Subcutaneous abdominal adipose tissue (tissue), 5 donors: ENCODE data around the gene PRSS3.
"Not testable (repeated sequence)": the region's sequence is repeated elsewhere in the genome, so short reads cannot be mapped to it uniquely, and the experiment has no call there.

ENCODE experiments used
- H3K27ac ChIP-seq: one replicate; pipeline ENCODE4 v1.7.0; 2013; ENCODE audit warnings: low read depth, mild to moderate bottlenecking, inconsistent platforms, low read length, moderate library complexity
- H3K27me3 ChIP-seq, 5 donors: one replicate each; pipeline ENCODE4 v1.7.0; 2013; ENCODE audit warnings: low read length in 5 of 5, inconsistent platforms in 1 of 5; ENCODE audit not compliant: control insufficient read depth in 5 of 5, insufficient read depth in 4 of 5
- H3K36me3 ChIP-seq, 5 donors: one replicate each; pipeline ENCODE4 v1.7.0; 2013; ENCODE audit warnings: low read length in 5 of 5; ENCODE audit not compliant: control insufficient read depth in 5 of 5, insufficient read depth in 5 of 5
- H3K4me1 ChIP-seq, 5 donors: one replicate each; pipeline ENCODE4 v1.7.0; 2013; ENCODE audit warnings: low read length in 5 of 5, mild to moderate bottlenecking in 3 of 5, moderate library complexity in 1 of 5; ENCODE audit not compliant: control insufficient read depth in 5 of 5, insufficient read depth in 5 of 5
- H3K4me3 ChIP-seq, 5 donors: one replicate each; pipeline ENCODE4 v1.7.0; 2013; ENCODE audit warnings: low read length in 5 of 5, low read depth in 1 of 5
- H3K9ac ChIP-seq, 5 donors: one replicate each; pipeline ENCODE4 v1.7.0; 2013; ENCODE audit warnings: low read length in 5 of 5, mild to moderate bottlenecking in 4 of 5, moderate library complexity in 3 of 5
- H3K9me3 ChIP-seq, 5 donors: one replicate each; pipeline ENCODE4 v1.7.0; 2013; ENCODE audit warnings: low read length in 5 of 5; ENCODE audit not compliant: control insufficient read depth in 5 of 5
- donor health status: healthy.
- donor health status: healthy.
- donor health status: healthy.
- donor health status: healthy.
- donor health status: healthy.

PRSS3 gene

GRCh38 chr9:33795281-33795680 lies at the start of gene PRSS3:
Gene PRSS3, plus strand, starts transcription at chr9:33795561. Its CDS starts 13 bp downstream, at chr9:33795574.
- Histone ChIP-seq H3K27ac (no peak within 1 kb of the TSS), H3K4me1 (no peaks in the 10 kb centered on the region), H3K27me3 (peaks cover 0 to 12% (median 5%) of the 10 kb centered on the region in 5 donors), H3K9me3 (peaks cover 0 to 8% (median 0%) of the 10 kb centered on the region in 5 donors), H3K36me3 (no peaks in the 10 kb centered on the region), H3K9ac (no peak within 1 kb of the TSS), H3K4me3 (no peak within 1 kb of the TSS)

GRCh38 chr9:33748633-33749304 lies 46.6 kb upstream of the PRSS3 start:
- no peaks in the 10 kb centered on the region for H3K9me3 ChIP-seq
- H3K4me1 ChIP-seq, result peaks cover 0 to 11% (median 9%) of the 10 kb centered on the region in 5 donors
- no peak overlapping the region for H3K9ac ChIP-seq
- no peaks in the 10 kb centered on the region for H3K36me3 ChIP-seq
- H3K27me3 ChIP-seq, result peaks cover 8 to 37% (median 20%) of the 10 kb centered on the region in 5 donors
- no peak overlapping the region for H3K27ac ChIP-seq
- H3K4me3 ChIP-seq, result no peak overlapping the region

- not testable (repeated sequence) for H3K9me3 ChIP-seq, H3K4me3 ChIP-seq, H3K27ac ChIP-seq, H3K36me3 ChIP-seq, H3K9ac ChIP-seq
- Histone ChIP-seq H3K4me1 (peaks cover 0 to 11% (median 9%) of the 10 kb centered on the region in 5 donors), H3K27me3 (peaks cover 8 to 37% (median 20%) of the 10 kb centered on the region in 5 donors)
These were observed 46.1 kb upstream of the PRSS3 start for GRCh38 chr9:33749305-33749654.

GRCh38 chr9:33750307-33750838 lies 45.0 kb upstream of the PRSS3 start:
- Histone ChIP-seq H3K27ac (no peak overlapping the region), H3K4me3 (peak overlapping the region in 1 of 5 donors; percentile 16), H3K9ac (no peak overlapping the region), H3K27me3 (peaks cover 8 to 37% (median 20%) of the 10 kb centered on the region in 5 donors), H3K36me3 (no peaks in the 10 kb centered on the region), H3K9me3 (no peaks in the 10 kb centered on the region), H3K4me1 (peaks cover 0 to 11% (median 9%) of the 10 kb centered on the region in 5 donors)

- peaks cover 0 to 11% (median 9%) of the 10 kb centered on the region in 5 donors for H3K4me1 ChIP-seq
- H3K9ac ChIP-seq, result no peak overlapping the region
- H3K27me3 ChIP-seq, result peaks cover 8 to 37% (median 20%) of the 10 kb centered on the region in 5 donors
- H3K4me3 ChIP-seq, result peak overlapping the region in 1 of 5 donors; percentile 16
- H3K36me3 ChIP-seq, result no peaks in the 10 kb centered on the region
- H3K27ac ChIP-seq, result no peak overlapping the region
- H3K9me3 ChIP-seq, result no peaks in the 10 kb centered on the region
These were observed 44.5 kb upstream of the PRSS3 start for GRCh38 chr9:33750839-33751339.

- peaks cover 0 to 11% (median 9%) of the 10 kb centered on the region in 5 donors for H3K4me1 ChIP-seq
- H3K9me3 ChIP-seq, result no peaks in the 10 kb centered on the region
- H3K9ac ChIP-seq, result no peak overlapping the region
- no peak overlapping the region for H3K4me3 ChIP-seq
- peaks cover 8 to 37% (median 20%) of the 10 kb centered on the region in 5 donors for H3K27me3 ChIP-seq
- no peaks in the 10 kb centered on the region for H3K36me3 ChIP-seq
- H3K27ac ChIP-seq, result no peak overlapping the region
These were observed 43.7 kb upstream of the PRSS3 start for GRCh38 chr9:33751536-33752129.

GRCh38 chr9:33752130-33752637 lies 43.2 kb upstream of the PRSS3 start:
- Histone ChIP-seq H3K27me3 (peaks cover 8 to 37% (median 20%) of the 10 kb centered on the region in 5 donors), H3K36me3 (no peaks in the 10 kb centered on the region), H3K9ac (no peak overlapping the region), H3K4me1 (peaks cover 0 to 11% (median 9%) of the 10 kb centered on the region in 5 donors), H3K4me3 (no peak overlapping the region), H3K27ac (no peak overlapping the region), H3K9me3 (no peaks in the 10 kb centered on the region)

GRCh38 chr9:33752789-33753188 lies 42.6 kb upstream of the PRSS3 start:
- H3K9ac ChIP-seq, result not testable (repeated sequence)

GRCh38 chr9:33759648-33760047 lies 35.7 kb upstream of the PRSS3 start:
- H3K27me3 ChIP-seq, H3K36me3 ChIP-seq, H3K4me1 ChIP-seq, H3K27ac ChIP-seq, H3K9ac ChIP-seq, H3K9me3 ChIP-seq, H3K4me3 ChIP-seq: not testable (repeated sequence)

More at GRCh38 chr9:33752789-33753188, 42.6 kb upstream of the PRSS3 start:
- H3K9me3 ChIP-seq, H3K27ac ChIP-seq, H3K4me3 ChIP-seq, H3K36me3 ChIP-seq: not testable (repeated sequence)
- Histone ChIP-seq H3K27me3 (peaks cover 8 to 37% (median 20%) of the 10 kb centered on the region in 5 donors), H3K4me1 (peaks cover 0 to 11% (median 9%) of the 10 kb centered on the region in 5 donors)

- H3K27me3 ChIP-seq, result no peaks in the 10 kb centered on the region
- H3K27ac ChIP-seq, result no peak overlapping the region
- no peak overlapping the region for H3K9ac ChIP-seq
These were observed 33.0 kb upstream of the PRSS3 start for GRCh38 chr9:33762343-33762742.

More at GRCh38 chr9:33762343-33762742, 33.0 kb upstream of the PRSS3 start:
- no peaks in the 10 kb centered on the region for H3K36me3 ChIP-seq
- no peaks in the 10 kb centered on the region for H3K4me1 ChIP-seq
- no peak overlapping the region for H3K4me3 ChIP-seq
- no peaks in the 10 kb centered on the region for H3K9me3 ChIP-seq
